Measurements from ENCODE around the gene ZNF891. TPM values are rescaled to one million over a fixed set of nuclear protein-coding genes. Genes with fewer than 3 reads are reported as not detected.

Gene ZNF891
- total and polyA plus RNA-seq, 2 of the 13 experiments (the other 11 are each of a cell fraction or from before 2014, with no cell fraction given): 1.3 to 2.1 TPM

- TF ChIP-seq ZSCAN5A (CRISPR knock-in tag; IDR thresholded peaks at IDR 0.05; ENCODE audit: borderline replicate concordance) (no peak), E2F2 (CRISPR knock-in tag; IDR thresholded peaks at IDR 0.05; ENCODE audit: borderline replicate concordance) (no peak), POLR2AphosphoS5 (IDR thresholded peaks at IDR 0.05; ENCODE audit: low read depth, low read length) (peak; percentile 55), MTA1 (CRISPR knock-in tag; IDR thresholded peaks at IDR 0.05; ENCODE audit: borderline replicate concordance) (peak; percentile 48; the same call in 1 of the 2 replicates), ONECUT2 (CRISPR knock-in tag; IDR thresholded peaks at IDR 0.05) (no peak), JARID2 (CRISPR knock-in tag; IDR thresholded peaks at IDR 0.05; ENCODE audit: insufficient replicate concordance) (no peak), ZNF775 (CRISPR knock-in tag; IDR thresholded peaks at IDR 0.05; ENCODE audit: borderline replicate concordance) (no peak), ZBTB34 (CRISPR knock-in tag; IDR thresholded peaks at IDR 0.05) (0 out of 2 replicates have a peak, but pooled peaks have one; percentile 56), HMG20B (CRISPR knock-in tag; conservative IDR thresholded peaks at IDR 0.05) (no peak), NAIF1 (CRISPR knock-in tag; IDR thresholded peaks at IDR 0.05; ENCODE audit: borderline replicate concordance) (no peak), KAT8 (CRISPR knock-in tag; IDR thresholded peaks at IDR 0.05) (peak; percentile 81), ZC3H4 (CRISPR knock-in tag; IDR thresholded peaks at IDR 0.05; ENCODE audit: borderline replicate concordance) (no peak; the same call in 1 of the 2 replicates), ZIK1 (CRISPR knock-in tag; IDR thresholded peaks at IDR 0.05; ENCODE audit: borderline replicate concordance, low read depth) (0 out of 2 replicates have a peak, but pooled peaks have one; percentile 21), NONO (IDR thresholded peaks at IDR 0.05) (no peak), NONO (CRISPR knock-in tag; conservative IDR thresholded peaks at IDR 0.05) (peak; percentile 75), RFXANK (CRISPR knock-in tag; IDR thresholded peaks at IDR 0.05) (no peak), ZNF256 (CRISPR knock-in tag; conservative IDR thresholded peaks at IDR 0.05) (peak; percentile 7; the same call in 1 of the 2 replicates), BCL3 (CRISPR knock-in tag; IDR thresholded peaks at IDR 0.05) (peak; percentile 20; the same call in 1 of the 2 replicates), ZNF44 (CRISPR knock-in tag; IDR thresholded peaks at IDR 0.05) (no peak), ZNF354B (CRISPR knock-in tag; IDR thresholded peaks at IDR 0.05) (no peak), CENPT (CRISPR knock-in tag; IDR thresholded peaks at IDR 0.05; ENCODE audit: low read depth) (no peak), NR3C1 (CRISPR knock-in tag; IDR thresholded peaks at IDR 0.05) (no peak), KDM5B (CRISPR knock-in tag; IDR thresholded peaks at IDR 0.05; ENCODE audit: borderline replicate concordance) (peak; percentile 25; the same call in 1 of the 2 replicates)
Observed at GRCh38 chr12:133080368-133081158, 49.5 kb downstream of the ZNF891 start, which contains the start of gene ZNF140 (continued).

Measured in HepG2 (cell line).